OCI-M2 (cell line): ENCODE data around the gene MAST3.

Experiments
- DNase-seq: peaks from one replicate; lab custom pipeline; 2025; ENCODE audit not compliant: unreplicated experiment; lab: John Stamatoyannopoulos, UW

The MAST3 gene

DNA sequence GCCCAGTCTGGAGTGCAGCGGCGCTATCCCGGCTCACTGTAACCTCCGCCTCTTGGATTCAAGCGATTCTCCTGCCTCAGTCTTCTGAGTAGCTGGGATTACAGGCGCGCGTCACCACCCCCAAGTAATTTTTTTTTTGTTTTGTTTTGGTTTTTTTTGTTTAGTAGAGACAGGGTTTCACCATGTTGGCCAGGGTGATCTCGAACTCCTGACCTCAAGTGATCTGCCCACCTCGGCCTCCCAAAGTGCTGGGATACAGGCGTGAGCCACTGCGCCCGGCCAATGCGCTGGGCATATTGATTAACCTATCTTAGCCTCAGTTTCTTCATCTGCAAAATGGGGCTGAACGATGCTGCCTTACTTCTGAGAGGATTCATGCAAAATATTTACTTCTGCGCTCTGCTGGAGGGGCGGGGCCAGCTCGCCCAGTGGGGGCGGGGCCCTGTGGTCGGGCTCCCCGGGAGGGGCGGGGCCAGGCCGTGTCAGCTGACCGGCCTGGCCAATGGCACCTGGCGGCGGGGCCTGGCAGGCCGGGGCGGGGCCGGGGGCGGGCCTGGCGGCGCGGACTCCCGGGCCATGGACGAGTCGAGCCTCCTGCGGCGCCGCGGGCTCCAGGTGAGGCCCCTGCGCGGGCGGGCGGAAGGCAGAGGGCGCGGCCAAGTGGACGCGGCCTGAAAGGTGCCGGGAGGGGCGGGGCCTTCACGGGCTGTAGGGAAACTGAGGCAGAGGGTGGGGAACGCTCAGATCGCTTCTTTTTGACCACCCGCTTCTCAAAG lies at the start of gene MAST3:
Gene MAST3 (plus strand): TSS at position 562 of the 776 bp plus-strand sequence. CDS start 15 bp downstream, at position 577.
- DNase-seq, result peak; percentile 71

DNA sequence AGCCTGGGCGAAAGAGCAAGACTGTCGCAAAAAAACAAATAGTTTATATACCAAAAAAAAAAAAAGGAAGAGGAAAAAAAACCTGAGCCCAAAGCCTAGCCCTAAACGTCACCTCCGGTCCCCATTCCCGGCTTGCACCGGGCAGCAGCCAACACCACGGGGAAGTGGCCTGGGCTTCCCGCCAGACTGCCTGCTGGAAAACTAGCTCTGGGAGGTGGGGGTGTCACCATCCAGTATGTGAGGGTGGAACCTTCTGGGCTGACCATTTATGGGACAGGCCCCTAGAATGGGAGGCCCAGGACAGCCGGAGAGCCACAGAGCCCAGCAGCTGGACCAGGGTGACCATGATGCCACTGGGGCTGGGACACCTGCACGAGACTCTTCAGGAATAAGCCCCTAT lies 48.2 kb upstream of the MAST3 start:
- DNase-seq, result no peak

DNA sequence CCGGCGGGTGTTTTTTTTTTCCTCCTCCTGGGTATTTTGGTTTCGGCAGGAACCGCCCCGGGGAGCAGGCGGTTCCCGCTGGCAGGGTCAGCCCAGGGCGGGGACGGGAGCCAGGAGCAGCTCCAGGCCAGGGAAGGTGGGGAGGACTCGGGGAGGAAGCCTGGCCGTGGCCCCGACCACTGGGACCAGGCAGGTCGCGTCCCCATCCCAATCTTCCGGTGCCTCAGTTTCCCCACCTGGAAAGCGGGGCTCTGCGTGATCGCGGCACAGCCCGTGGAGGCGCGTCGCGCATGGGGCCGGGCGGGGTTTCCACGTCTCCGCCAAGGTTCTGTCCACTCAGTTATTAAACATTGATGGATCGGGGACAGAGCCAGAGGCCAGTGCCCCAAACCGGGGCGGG lies 45.7 kb upstream of the MAST3 start:
- no peak for DNase-seq

DNA sequence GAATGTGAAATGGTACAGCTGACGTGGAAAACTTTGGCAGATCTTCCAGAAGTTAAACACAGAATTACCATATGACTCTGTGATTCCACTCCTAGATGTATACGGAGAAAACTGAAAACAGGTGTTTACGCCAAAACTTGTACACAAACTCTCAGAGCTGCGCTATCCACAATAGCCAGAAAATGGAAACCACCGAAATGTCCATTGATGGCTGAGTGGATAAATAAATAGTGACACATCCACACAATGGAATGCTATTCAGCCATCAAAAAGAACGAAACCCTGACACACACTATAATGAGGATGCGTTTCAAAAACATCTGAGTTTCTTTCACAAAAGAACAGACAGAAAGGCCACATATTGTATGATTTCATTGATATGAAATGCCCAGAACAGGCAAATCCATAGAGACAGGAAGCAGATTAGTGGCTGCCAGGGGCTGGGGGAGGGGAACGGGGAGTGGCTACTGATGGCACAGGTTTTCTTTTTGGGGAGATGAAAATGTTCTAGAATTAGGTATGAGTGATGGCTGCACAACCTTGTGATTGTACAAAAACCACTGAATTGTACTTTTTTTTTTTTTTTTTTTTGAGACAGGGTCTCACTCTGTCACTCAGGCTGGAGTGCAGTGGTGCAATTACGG lies 43.9 kb upstream of the MAST3 start:
- no peak for DNase-seq

DNA sequence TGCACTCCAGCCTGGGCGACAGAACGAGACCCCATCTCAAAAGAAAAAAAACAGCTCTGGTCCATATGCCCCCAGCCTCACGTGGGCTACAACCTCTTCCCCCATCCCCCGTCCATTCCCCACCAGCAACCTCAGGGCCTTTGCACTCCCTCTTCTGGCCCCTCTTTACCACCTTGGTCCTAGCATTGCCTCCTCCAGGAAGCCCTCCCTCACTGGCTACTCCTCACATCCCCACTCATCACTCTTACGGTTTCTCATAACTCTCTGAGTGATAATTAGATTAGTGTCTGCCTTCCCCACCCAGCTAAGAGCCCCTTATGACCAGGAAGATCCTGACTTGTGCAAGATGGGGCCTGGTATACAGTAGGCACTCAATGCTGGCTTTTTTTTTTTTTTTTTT lies 41.6 kb upstream of the MAST3 start:
- no peak for DNase-seq

DNA sequence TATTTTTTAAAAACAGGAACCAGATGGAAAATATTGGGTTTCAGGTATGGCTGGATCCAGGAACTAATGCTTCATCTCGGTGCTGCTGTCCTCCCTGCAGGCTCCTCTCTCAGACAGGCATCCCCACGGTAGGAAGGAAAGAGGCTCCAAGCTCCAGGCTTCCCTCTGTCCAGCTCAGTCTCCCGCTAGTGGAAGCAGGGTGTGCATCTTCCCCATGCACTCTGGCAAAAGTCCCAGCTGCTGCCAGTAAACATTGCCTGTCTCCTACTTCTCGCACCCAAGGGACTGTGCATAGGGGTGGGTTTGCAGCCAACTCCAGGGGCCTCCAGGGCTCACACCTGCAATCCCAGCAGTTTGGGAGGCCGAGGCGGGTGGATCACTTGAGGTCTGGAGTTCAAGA lies 40.0 kb upstream of the MAST3 start:
- DNase-seq, result no peak

DNA sequence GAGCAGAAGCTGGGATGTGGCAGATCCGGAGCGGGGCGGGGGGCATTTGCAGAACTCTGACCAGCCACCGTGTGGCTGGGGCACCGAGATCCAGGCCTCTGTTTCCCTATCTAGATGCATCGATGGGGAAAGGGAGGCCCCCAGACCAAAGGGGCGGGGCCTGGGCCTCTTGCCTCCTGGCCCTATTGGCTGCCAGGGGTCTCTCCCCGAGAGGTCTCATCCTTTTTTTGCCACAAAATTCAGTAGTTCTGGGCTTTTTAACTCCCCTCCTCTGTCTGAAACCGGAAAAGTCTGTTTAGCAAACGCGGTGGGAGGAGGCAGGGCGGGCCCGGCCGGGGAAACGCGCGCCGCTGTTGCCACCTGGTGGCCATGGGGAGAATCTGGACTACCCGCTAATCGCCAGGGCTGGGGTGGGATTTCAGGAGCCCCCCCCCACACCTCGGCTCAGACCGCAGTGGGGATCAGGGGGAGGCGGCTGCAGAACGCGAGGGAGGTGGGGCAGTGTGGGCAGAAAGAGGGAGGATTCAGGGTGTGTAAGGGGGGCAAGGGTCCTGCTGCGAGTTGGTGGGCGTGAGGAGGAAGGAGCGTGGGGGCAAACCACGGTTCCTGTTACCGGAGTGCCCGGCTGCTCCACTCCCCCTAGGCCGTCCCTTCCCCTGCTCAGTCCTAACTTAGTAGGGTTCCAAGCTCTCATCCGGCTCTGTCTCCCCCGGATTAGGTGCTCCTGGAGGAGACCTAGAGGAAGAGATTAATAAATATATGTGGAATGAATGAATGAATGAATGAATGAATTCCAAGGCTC lies 39.2 kb upstream of the MAST3 start:
- DNase-seq, result peak; percentile 62

DNA sequence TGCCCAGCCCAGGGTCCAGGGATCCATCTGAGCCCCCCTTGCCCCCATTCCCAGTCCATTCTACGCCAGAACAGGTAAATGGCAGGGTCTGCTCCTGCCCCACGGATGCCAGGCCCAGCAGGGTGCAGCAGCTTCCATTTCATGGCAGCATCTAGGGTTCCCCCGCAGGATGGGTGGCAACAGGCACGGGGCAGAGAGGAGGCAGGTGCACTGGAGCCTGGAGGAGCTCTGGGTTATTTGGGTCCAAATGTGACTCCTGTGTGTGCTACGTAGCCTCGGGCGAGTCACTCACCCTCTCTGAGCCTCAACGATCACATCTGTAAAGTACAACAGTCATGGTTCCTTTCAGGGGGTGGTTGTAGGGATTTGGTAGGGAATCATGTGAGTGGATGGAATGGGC lies 38.3 kb upstream of the MAST3 start:
- DNase-seq, result no peak

DNA sequence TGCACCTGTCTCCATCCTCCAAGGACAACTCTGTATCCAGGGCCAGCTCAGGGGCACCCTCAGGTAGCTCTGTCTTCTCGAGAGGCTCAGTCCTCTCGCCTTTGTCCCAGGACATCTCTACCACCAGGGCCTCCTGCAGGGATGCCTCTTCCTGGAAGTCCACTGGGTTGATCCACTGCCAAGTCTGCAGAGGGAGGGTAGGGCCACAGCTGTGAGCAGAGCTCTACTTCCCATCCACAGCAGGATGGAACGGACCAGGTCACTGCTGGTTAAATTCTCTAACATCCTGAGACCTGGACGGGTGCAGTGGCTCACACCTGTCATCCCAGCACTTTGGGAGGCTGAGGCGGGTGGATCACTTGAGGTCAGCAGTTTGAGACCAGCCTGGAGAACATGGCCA lies 37.7 kb upstream of the MAST3 start:
- no peak for DNase-seq

DNA sequence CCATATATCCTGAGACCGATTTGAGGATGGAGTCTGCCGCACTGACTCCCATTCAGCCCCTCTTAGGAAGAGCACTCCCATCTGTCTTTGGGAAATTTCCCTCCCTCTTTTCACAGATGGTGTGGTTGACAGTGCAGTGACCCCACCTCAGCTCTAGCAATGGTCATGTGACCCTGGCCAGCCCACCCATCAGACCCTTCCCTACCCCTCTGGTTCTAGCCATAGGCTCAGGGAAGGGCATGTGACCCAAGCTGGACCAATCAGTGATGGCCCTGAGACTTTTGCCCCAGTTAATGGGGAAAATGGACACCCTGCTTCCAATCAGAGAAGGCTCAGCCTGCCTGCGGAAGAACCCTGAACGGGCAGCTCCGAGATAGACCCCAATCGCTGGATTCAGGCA lies 37.1 kb upstream of the MAST3 start:
- no peak for DNase-seq

DNA sequence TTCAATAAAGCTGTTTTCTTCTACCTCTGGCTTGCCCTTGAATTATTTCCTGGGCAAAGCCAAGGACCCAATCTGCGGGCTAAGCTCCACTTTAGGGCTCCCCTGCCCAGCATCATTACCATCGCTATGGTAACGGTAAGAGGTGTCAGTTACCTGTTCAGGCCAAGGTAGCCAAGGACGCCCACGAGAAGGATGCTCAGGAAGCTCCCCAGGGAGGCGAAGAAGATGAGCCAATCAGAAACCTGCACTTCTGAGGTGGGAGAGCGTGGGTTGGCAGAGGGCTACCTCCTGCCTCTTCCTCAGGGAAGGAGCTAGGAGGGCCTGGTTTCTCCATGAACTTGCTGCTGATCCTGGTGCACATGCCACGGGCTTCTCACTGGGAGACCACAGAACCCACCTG lies 35.5 kb upstream of the MAST3 start:
- no peak for DNase-seq

DNA sequence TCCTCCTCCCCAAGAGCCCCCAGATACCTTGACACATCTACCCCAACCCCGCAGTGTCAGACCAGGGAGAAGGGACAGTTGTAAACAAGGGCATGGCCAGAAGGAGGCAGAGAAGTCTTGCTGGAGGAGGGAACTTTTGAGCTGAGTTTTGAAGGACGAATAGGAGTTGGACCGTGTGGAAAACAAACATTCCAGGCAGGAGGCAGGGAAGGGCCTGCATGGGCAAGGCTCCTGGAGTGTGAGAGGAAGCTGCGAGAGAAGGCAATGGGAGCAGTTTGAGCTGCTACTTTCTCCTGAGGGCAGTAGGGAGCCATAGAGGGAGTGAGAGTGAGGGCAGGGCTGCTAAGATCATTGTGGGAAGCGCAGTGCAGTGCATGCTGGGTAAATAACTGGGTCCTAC lies 34.1 kb upstream of the MAST3 start:
- DNase-seq, result no peak

DNA sequence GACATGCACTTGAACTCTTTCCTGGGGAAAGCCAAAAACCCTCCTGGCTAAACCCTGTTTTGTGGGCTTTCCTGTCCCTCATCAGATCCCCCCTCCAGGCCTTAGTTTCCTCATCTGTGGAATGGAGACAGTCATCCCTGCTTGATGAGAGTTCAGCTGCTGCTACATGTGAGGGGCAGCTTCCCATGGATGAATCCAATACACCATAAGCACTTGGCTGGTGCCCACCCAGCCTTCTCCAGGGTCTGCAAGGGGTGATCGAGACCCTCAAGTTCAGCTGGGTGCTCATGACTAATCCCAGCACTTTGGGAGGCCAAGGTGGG lies 32.4 kb upstream of the MAST3 start:
- no peak for DNase-seq

DNA sequence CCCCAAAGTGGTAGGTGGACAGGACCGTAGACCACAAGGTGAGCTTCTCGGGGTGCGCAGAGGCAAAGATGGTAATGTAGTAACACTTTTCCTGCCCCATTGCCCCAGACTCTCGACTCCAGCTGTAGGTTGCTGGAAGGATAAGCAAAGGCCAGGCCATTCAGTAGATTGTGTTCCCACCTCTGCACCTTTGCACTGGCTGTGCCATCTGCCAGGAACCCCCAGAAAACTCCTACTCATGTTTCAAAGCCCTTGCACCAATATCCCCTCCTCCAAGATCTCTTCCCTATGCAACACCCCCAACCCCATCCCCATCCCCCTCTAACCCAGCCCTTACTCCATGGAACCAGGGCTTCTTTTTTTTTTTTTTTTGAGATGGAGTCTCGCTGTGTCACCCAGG lies 29.2 kb upstream of the MAST3 start:
- DNase-seq, result no peak

DNA sequence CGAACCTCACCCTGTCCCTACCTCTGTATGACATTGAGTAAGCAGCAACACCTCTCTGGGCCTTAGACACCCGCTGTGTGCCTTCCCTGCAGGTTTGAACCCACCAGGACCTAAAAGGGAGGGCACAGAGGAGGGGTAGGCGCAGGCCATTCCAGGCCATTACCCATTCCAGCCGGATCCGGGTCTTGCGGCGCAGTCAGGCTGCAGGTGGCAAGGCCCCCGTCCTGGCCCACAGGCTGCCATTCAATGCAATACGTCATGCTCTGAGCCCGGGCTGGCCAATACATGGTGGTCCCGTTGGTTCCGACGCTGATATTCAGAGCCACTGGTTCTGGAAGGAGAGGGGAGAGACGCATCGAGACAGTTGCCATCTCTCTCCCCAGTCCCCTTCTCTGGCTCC lies 28.2 kb upstream of the MAST3 start:
- no peak for DNase-seq

DNA sequence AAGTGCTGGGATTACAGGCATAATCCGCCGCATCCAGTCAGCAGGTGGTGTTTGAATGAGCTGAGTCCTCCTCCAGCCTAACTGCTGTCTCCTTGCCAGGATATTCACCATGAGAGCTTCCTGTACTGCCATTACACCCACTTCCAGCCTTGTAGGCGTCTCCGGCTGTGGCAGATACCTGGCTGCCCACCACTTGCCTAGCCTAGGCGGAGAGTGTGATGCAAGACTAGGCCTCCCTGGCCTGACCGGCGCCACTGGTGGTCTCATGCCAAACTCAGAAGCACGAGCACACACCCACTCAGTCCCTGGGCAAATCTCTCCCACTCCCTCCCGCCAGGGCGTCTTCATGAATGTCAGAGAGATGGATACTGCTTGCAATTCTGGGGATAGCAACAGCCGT lies 27.4 kb upstream of the MAST3 start:
- no peak for DNase-seq

DNA sequence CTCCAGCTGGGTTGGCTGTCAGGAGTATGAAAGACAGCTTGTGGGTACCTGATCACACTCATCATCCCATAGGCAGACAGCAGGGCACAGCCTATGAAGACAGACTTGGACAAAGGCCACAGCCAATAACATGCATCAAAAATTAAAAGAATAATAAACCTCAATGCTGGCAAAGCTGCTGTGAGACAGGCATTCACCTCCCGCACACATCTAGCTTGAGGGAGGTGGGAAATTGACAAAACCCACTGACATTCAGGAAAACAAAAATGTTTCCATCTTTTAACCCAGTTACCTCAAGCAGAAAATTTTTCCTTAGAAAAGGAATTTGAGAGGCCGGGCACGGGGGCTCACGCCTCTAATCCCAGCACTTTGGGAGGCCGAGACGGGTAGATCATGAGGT lies 25.2 kb upstream of the MAST3 start:
- no peak for DNase-seq

DNA sequence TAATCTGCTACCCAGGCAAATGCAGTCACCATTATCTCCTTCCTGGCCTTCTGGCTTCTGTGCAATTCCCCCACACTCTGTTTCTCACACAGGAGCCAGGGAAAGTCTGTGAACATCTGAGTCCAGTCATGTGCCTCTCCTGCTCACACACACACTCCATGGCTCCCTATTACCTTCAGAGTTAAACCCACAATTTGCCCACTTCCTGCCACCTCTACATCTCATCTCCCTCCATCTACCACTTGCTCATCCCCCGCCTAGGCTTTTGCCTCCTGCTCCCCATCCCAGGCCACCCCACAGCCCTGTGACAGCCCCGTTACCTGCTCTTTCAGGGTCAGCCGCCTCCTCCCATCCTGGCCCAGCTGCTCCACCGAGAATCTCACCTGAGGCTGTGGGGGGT lies 24.4 kb upstream of the MAST3 start:
- DNase-seq, result no peak

DNA sequence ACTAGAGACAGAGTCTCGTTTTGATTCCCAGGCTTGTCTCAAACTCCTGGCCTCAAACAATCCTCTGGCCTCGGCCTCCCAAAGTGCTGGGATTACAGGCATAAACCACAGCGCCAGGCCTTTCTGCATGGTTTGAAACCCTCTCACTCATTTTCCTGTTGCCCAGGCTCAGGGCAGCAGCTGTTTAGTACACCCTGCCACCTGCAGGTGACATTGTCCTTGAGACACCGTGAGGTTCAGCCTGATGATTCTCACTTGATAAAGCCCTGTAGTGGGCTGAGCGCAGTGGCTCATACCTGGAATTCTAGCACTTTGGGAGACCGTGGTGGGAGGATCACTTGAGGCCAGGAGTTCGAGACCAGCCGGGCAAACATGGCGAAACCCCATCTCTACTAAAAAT lies 23.4 kb upstream of the MAST3 start:
- DNase-seq, result no peak

DNA sequence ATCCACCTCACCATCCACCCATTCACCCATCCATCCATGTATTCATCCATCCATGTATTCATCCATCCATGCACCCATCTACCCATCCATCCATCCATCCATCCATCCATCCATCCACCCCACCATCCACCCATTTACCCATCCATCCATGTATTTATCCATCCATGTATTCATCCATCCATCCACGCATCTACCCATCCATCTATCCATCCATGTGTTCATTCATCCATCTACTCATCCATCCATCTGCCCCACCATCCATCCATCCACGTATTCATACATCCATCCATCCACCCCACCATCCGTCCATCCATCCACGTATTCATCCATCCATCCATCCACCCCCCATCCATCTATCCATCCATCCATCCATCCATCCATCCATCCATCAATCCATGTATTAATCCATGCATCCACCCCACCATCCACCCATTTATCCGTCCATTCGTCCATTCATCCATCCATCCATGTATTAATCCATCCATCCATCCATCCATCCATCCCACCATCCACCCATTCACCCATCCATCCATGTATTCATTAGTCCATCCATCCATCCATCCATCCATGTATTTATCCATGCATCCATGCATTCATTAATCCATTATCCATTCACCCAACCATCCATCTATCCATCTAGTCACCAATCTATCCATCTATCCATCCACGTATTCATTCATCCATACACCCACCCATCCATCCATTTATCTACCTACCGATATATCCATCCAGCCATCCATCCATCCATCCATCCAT lies 13.5 kb upstream of the MAST3 start:
- DNase-seq, result no peak

DNA sequence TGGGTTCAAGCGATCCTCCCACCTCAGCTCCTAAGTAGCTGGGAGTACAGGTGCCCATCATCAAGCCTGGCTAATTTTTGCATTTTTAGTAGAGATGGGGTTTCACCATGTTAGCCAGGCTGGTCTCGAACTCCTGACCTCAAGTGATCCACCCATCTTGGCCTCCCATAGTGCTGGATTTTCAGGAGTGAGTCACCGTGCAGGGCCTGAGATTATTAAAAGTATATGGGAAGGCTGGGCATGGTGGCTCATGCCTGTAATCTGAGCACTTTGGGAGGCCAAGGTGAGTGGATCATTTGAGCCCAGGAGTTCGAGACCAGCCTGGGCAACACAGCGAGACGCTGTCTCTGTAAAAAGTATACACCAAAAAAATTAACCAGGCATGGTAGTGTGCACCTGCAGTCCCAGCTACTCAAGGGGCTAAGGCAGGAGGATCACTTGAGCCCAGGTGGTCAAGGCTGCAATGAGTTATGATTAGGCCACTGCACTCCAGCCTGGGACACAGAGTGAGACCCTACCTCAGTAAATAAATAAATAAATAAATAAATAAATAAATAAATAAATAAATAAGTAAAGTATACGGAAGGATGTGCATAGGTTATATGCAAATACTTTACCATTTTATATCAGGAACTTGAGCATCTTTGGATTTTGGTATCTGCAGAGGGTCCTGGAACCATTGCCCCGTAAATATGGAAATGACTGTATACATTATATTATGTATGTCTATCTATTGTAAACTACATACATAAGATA lies 11.7 kb upstream of the MAST3 start:
- no peak for DNase-seq
